Heart left ventricle (tissue), 13 donors: ENCODE data around the gene CCDC85C.
A peak's percentile ranks its signal among the peaks of the same experiment; 100 is the strongest.

ENCODE experiments used
- POLR2A ChIP-seq, 2 donors: fragments of 450-650 bp; IDR thresholded peaks; one replicate each; pipeline ENCODE4 v1.6.1; 2017; ENCODE audit warnings: antibody characterized with exemption in 2 of 2, mild to moderate bottlenecking in 2 of 2, moderate library complexity in 2 of 2
- TF ChIP-seq, protein P1 (sequence below), 12 donors: fragments of 200-600 bp; sonication (generic) in 4 of 12; IDR thresholded peaks; one replicate each; pipeline versions ENCODE4 v1.5.0 to v1.8.0; 2018 to 2022; ENCODE audit warnings: antibody characterized with exemption in 12 of 12, mild to moderate bottlenecking in 5 of 12
- donor health status: ischemic (EF 13 %, LVEDD 7.1; RV severe dilation, severe dysfunction).
- donor health status: DM: no; HTN: yes; CAD: no.
- donor health status: DM: no; HTN: no; CAD: no.
- donor health status: ischemic (EF 25% LVEDD 6.9; RV normal size, moderate dysfunction).
- donor health status: ischemic (EF 25% LVEDD 5.7; RV mildly dilated, moderate dysfunction).
- donor health status: ischemic (EF 35%, LVEDD 5.7; RV mildly dilated, moderate dysfunction).
- donor health status: nonischemic (EF 11% LVEDD 7.7; RV severe dilation, severe dysfunction).
- donor health status: DM: yes; HTN: yes; CAD: no.
- donor health status: PGD.
- donor health status: ischemic (EF 29% LVEDD 5.4; RV normal size, mild dysfunction).
- donor health status: nonischemic (EF 23%, LVEDD 6.1; RV moderate dilation, normal function).

DNA sequence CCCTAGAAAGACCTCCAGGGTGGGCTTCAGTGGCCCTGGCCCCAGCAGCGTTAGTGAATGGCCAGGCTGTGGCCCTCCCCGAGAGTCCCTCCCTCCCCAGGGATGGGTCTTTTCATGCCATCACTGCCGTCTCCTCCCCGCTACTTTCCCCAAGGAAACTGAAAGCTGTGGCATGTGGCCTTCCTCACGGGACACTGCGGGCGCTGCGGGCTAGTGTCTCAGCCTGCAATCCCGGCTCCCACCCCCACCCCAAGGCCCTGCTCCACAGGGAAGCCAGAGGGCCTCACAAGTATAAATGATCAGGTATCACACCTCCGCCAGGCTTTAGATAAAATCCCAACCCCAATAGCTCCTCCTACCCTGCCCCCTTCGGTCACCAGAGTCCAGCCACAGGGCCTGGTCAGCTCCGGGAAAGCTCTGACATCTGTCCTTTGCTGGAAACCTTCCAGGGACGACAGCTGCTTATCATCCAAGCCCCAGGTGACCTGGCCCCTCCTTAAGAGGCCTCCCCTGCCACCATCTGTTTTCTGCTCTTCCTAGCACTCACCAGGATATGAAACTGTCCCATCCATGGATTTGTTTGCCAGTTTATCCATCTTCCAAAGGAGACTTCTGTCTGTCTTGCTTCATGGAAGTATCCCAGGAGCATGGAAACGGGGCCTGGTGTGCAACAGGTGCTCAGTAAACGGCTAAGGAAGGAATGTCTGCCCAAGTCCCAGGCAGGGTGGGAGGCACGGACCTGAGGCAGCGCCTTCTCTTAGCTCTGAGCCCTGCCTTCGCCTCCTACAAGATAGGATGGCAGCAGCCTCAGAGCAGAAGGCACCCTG is 31.6 kb downstream of the CCDC85C start:
- TF ChIP-seq POLR2A (IDR thresholded peaks at IDR 0.05), result no peak
- TF ChIP-seq, protein P1, sequence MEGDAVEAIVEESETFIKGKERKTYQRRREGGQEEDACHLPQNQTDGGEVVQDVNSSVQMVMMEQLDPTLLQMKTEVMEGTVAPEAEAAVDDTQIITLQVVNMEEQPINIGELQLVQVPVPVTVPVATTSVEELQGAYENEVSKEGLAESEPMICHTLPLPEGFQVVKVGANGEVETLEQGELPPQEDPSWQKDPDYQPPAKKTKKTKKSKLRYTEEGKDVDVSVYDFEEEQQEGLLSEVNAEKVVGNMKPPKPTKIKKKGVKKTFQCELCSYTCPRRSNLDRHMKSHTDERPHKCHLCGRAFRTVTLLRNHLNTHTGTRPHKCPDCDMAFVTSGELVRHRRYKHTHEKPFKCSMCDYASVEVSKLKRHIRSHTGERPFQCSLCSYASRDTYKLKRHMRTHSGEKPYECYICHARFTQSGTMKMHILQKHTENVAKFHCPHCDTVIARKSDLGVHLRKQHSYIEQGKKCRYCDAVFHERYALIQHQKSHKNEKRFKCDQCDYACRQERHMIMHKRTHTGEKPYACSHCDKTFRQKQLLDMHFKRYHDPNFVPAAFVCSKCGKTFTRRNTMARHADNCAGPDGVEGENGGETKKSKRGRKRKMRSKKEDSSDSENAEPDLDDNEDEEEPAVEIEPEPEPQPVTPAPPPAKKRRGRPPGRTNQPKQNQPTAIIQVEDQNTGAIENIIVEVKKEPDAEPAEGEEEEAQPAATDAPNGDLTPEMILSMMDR (IDR thresholded peaks at IDR 0.05), result peak in 1 of 12 donors; percentile 3
